Ovary (tissue), 9 donors: ENCODE results near the gene MYO1B. TPM values are rescaled to one million over a fixed set of nuclear protein-coding genes. Genes with fewer than 3 reads are reported as not detected.

Experiments used
- DNase-seq, 5 donors: peaks; one replicate each; pipeline ENCODE4 v3.0.0-alpha.2; 2019 to 2020
- H3K27ac ChIP-seq, 2 donors: fragments of 200-600 bp; one replicate each; pipeline versions ENCODE4 v1.5.1 to v1.8.0; 2019 to 2022
- H3K27me3 ChIP-seq: fragments of 200-600 bp; one replicate; pipeline ENCODE4 v1.8.0; 2022
- H3K36me3 ChIP-seq: fragments of 200-600 bp; sonication (generic); one replicate; pipeline ENCODE4 v1.5.1; 2019
- H3K4me1 ChIP-seq: one replicate; pipeline ENCODE4 v1.8.1; 2013; ENCODE audit warnings: mild to moderate bottlenecking, moderate library complexity; ENCODE audit not compliant: insufficient read depth
- H3K4me3 ChIP-seq: fragments of 200-600 bp; sonication (generic); one replicate; pipeline ENCODE4 v1.5.1; 2017
- H3K9me3 ChIP-seq, 2 donors: fragments of 200-600 bp in 1 of 2; sonication (generic) in 1 of 2; one replicate each; pipeline versions ENCODE4 v1.5.1 to v1.8.1; 2013 to 2019; ENCODE audit warnings: mild to moderate bottlenecking in 1 of 2, moderate library complexity in 1 of 2
- CTCF ChIP-seq, 3 donors: fragments of 450-650 bp in 2 of 3; fragments of 200-600 bp in 1 of 3; IDR thresholded peaks; one replicate each; pipeline versions ENCODE4 v1.5.1 to v1.8.0; 2016 to 2022; ENCODE audit warnings: antibody characterized with exemption in 3 of 3, mild to moderate bottlenecking in 1 of 3
- EP300 ChIP-seq: sonication (generic); formaldehyde crosslinking; IDR thresholded peaks from one replicate; pipeline ENCODE4 v1.6.1; 2017; ENCODE audit warnings: antibody characterized with exemption
- POLR2A ChIP-seq: fragments of 450-650 bp; IDR thresholded peaks from one replicate; pipeline ENCODE4 v1.6.1; 2017; ENCODE audit warnings: antibody characterized with exemption, mild to moderate bottlenecking, moderate library complexity
- WGBS, 3 donors: extraction: QIAGEN DNeasy Blood & Tissue Kit in 1 of 3; methylation state at CpG; one replicate each; pipeline versions ENCODE4 v1.1.5 to v1.1.7; 2013 to 2017; 5-methylcytosine and 5-hydroxymethylcytosine counted together
- intact Hi-C, 4 donors: fragments of 100-400 bp; cut with DNase I; formaldehyde crosslinking; loops; one replicate each; pipeline versions ENCODE4 v1.11.0 to v1.15.1; 2022 to 2023
- polyA plus RNA-seq, 2 donors: library from polyadenylated mRNA; stranded (reverse); fragments of 200-250 nt in 1 of 2; fragments of 350-450 nt in 1 of 2; fragmentation: Illumina TruSeq in 1 of 2; extraction: RNeasy Lipid Tissue Mini Kit (QIAGEN cat#74804) in 1 of 2; gene quantifications; one replicate each; pipeline ENCODE4 v1.2.3, GENCODE V29; 2013 to 2014
- total RNA-seq, 7 donors: library from RNA; depleted of rRNA in 2 of 7; stranded (reverse); fragments of >200 nt in 2 of 7; fragmentation: NEBNext Ultra II Directional in 3 of 7; extraction: Animal tissue kit (Norgen Biotek cat#: 25700) in 3 of 7; gene quantifications; one replicate each; pipeline versions ENCODE4 v1.1.0 to v1.2.4, GENCODE V29; 2016 to 2023
- donor health status: DM: no; HTN: no; CAD: no; lungs with moderate emphysema.
- donor health status: DM: no; HTN: no; CAD: no.
- donor health status: Bipolar disorder and iron deficiency.
- donor health status: DM: yes; HTN: yes; CAD: no.
- donor health status: DM: no; HTN: no; CAD: no.
- donor health status: DM: yes; HTN: yes; CAD: no.

MYO1B gene
- total and polyA plus RNA-seq, 9 donors, result 15.8 to 34.7 (median 27.3) TPM

- no peak for DNase-seq
- Histone ChIP-seq H3K4me1 (peaks cover 4% of the 10 kb centered on the region), H3K4me3 (no peak overlapping the region), H3K27me3 (no peaks in the 10 kb centered on the region), H3K27ac (no peak overlapping the region), H3K36me3 (no peaks in the 10 kb centered on the region), H3K9me3 (no peaks in the 10 kb centered on the region)
- intact Hi-C loops, result no loop called here
- TF ChIP-seq CTCF (IDR thresholded peaks at IDR 0.05), result no peak
- TF ChIP-seq POLR2A, result no peak
- no peak for TF ChIP-seq EP300
- WGBS, 3 donors, result 95 to 97% (median 96%) methylated on average over 3 of the region's 3 CpGs
These were observed 84.6 kb downstream of the MYO1B start for GRCh38 chr2:191329841-191330240.

- H3K9me3 ChIP-seq, result no peaks in the 10 kb centered on the region
- TF ChIP-seq EP300 (no peak), CTCF (IDR thresholded peaks at IDR 0.05) (no peak), POLR2A (no peak)
- no peak overlapping the region for H3K27ac ChIP-seq
- 28 to 45% (median 44%) methylated on average over 6 of the region's 6 CpGs for WGBS, 3 donors
- no peaks in the 10 kb centered on the region for H3K36me3 ChIP-seq
- peaks cover 8% of the 10 kb centered on the region for H3K4me1 ChIP-seq
- intact Hi-C loops, result no loop called here
- H3K27me3 ChIP-seq, result no peaks in the 10 kb centered on the region
- H3K4me3 ChIP-seq, result no peak overlapping the region
- DNase-seq, result no peak
These were observed 88.7 kb downstream of the MYO1B start for GRCh38 chr2:191333911-191334357.

GRCh38 chr2:191335875-191336464 lies 90.8 kb downstream of the MYO1B start:
- H3K27ac ChIP-seq, result no peak overlapping the region
- no peak overlapping the region for H3K4me3 ChIP-seq
- WGBS, 3 donors, result 43 to 62% (median 45%) methylated on average over 3 of the region's 3 CpGs
- H3K9me3 ChIP-seq, result no peaks in the 10 kb centered on the region
- TF ChIP-seq CTCF (IDR thresholded peaks at IDR 0.05) (no peak), EP300 (no peak), POLR2A (no peak)
- H3K27me3 ChIP-seq, result no peaks in the 10 kb centered on the region
- intact Hi-C loops, result no loop called here
- H3K36me3 ChIP-seq, result no peaks in the 10 kb centered on the region
- no peak for DNase-seq
- H3K4me1 ChIP-seq, result peaks cover 11% of the 10 kb centered on the region

- TF ChIP-seq CTCF (IDR thresholded peaks at IDR 0.05), result no peak
- TF ChIP-seq EP300, result no peak
- TF ChIP-seq POLR2A, result no peak
- Histone ChIP-seq H3K9me3 (no peaks in the 10 kb centered on the region), H3K27ac (no peak overlapping the region), H3K36me3 (no peaks in the 10 kb centered on the region), H3K27me3 (no peaks in the 10 kb centered on the region), H3K4me3 (no peak overlapping the region), H3K4me1 (peaks cover 14% of the 10 kb centered on the region)
- 37 to 57% (median 40%) methylated on average over 3 of the region's 3 CpGs for WGBS, 3 donors
- no peak for DNase-seq
- intact Hi-C loops, result no loop called here
These were observed 96.2 kb downstream of the MYO1B start for GRCh38 chr2:191341436-191341835.
